Activated naive CD4-positive, alpha-beta T cell treated with anti-CD3 and anti-CD28 coated beads, Interleukin-2, amount 50 U/mL, for 16 hours (primary cell): ENCODE measurements around the gene EPHB1.

ENCODE experiments used
- DNase-seq: peaks from one replicate; pipeline ENCODE4 v3.0.0-alpha.2; 2020

The EPHB1 gene

GRCh38 chr3:135142530-135142929 is 347.5 kb downstream of the EPHB1 start:
- no peak for DNase-seq

GRCh38 chr3:135143474-135143873 is 348.4 kb downstream of the EPHB1 start:
- no peak for DNase-seq

- no peak for DNase-seq
These were observed 350.5 kb downstream of the EPHB1 start for GRCh38 chr3:135145581-135145980.

GRCh38 chr3:135147657-135148056 is 352.6 kb downstream of the EPHB1 start:
- DNase-seq: no peak

- DNase-seq: no peak
These were observed 353.4 kb downstream of the EPHB1 start for GRCh38 chr3:135148398-135149020.

- no peak for DNase-seq
These were observed 354.9 kb downstream of the EPHB1 start for GRCh38 chr3:135149707-135150681.

- DNase-seq: no peak
These were observed 359.1 kb downstream of the EPHB1 start for GRCh38 chr3:135154186-135154585.

GRCh38 chr3:135155228-135155627 is 360.2 kb downstream of the EPHB1 start:
- no peak for DNase-seq

- DNase-seq: no peak
These were observed 360.7 kb downstream of the EPHB1 start for GRCh38 chr3:135155791-135156190.

GRCh38 chr3:135157045-135157740 is 362.1 kb downstream of the EPHB1 start:
- DNase-seq: no peak

- no peak for DNase-seq
These were observed 363.5 kb downstream of the EPHB1 start for GRCh38 chr3:135158520-135158919.

GRCh38 chr3:135159681-135160247 is 364.7 kb downstream of the EPHB1 start:
- no peak for DNase-seq

GRCh38 chr3:135161425-135161824 is 366.4 kb downstream of the EPHB1 start:
- no peak for DNase-seq

GRCh38 chr3:135163701-135164100 is 368.6 kb downstream of the EPHB1 start:
- DNase-seq: no peak

GRCh38 chr3:135165260-135165659 is 370.2 kb downstream of the EPHB1 start:
- DNase-seq: no peak

GRCh38 chr3:135166266-135166825 is 371.3 kb downstream of the EPHB1 start:
- no peak for DNase-seq

- DNase-seq: no peak
These were observed 373.8 kb downstream of the EPHB1 start for GRCh38 chr3:135168822-135169221.

- no peak for DNase-seq
These were observed 374.6 kb downstream of the EPHB1 start for GRCh38 chr3:135169651-135170050.

GRCh38 chr3:135170732-135171131 is 375.7 kb downstream of the EPHB1 start:
- DNase-seq: no peak

- no peak for DNase-seq
These were observed 377.3 kb downstream of the EPHB1 start for GRCh38 chr3:135172191-135172869.

GRCh38 chr3:135175728-135176277 is 380.7 kb downstream of the EPHB1 start:
- DNase-seq: no peak

GRCh38 chr3:135176881-135177280 is 381.8 kb downstream of the EPHB1 start:
- no peak for DNase-seq
